ENCODE data around the gene PPP2R5E. TPM values are rescaled to one million over a fixed set of nuclear protein-coding genes. Genes with fewer than 3 reads are reported as not detected.

PPP2R5E gene
- total and polyA plus RNA-seq, 9 donors = 14.2 to 25.5 (median 20.1) TPM

DNA sequence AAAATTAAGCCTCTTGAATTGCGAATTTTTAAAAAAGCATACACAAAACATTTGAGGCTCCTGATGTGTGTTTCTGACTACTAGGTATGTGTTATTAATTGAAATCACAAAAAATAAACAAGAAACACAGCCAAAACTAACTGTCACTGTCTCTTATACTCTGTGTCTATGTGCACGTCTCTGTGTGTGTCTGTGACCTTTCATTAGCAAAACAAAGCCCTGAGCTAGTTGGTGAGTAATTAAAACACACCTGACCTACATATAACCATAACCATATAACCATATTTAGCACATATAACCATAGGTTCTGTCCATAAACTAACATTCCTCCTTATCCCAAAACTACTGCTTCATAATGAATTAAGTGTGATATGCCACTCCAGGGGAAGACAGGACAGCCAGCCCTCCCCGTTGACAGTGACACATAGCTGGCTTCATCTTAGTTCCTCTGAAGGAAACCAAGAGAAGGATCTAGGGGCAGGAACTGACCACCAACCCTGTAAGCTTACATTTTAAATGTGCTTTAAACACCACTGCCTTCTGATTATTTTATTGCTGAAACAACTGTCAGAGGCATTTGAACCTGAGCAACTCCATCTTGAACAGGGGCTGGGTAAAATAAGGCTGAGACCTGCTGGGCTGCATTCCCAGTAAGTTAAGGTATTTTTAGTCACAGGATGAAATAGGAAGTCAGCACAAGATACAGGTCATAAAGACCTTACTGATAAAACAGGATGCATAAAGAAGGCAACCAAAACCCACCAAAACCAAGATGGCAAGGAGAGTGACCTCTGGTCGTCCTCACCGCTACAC lies 106.7 kb downstream of the PPP2R5E start:
- no peaks in the 10 kb centered on the region for H3K9me3 ChIP-seq (replicated peaks; ENCODE audit: control insufficient read depth, low read depth, low read length)
- peaks cover 13% of the 10 kb centered on the region for H3K4me1 ChIP-seq (ENCODE audit: control insufficient read depth, insufficient read depth, low read length)
- H3K4me3 ChIP-seq (ENCODE audit: low read length) = no peak overlapping the region
- 86% methylated on average over 1 of the region's 5 CpGs for WGBS (ENCODE audit: insufficient coverage)
- no peaks in the 10 kb centered on the region for H3K27me3 ChIP-seq (ENCODE audit: control insufficient read depth, insufficient read depth, low read length)
- H3K36me3 ChIP-seq (ENCODE audit: control insufficient read depth, insufficient read depth, low read length) = no peaks in the 10 kb centered on the region
- no peak overlapping the region for H3K27ac ChIP-seq (ENCODE audit: low read length)
- DNase-seq = no peak

DNA sequence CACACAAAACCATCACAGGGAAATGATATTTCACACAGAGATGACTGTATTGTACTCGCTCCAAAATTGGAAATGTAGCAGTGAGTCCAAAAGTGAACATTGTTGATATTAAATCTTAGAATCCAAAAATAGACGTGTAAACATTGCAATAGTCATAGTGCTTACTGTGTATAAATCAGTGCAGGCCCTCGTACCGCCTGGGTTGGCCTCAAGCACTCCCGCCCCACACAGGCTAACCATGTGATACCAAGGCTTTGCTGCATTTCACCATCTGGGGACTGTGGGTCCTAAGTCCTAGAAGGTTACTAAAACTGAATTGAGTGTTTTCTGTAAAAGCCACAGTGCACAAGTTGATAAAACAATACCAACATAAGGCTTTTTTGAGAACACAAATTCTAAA lies 107.3 kb downstream of the PPP2R5E start:
- H3K36me3 ChIP-seq (ENCODE audit: control insufficient read depth, insufficient read depth, low read length) = no peaks in the 10 kb centered on the region
- H3K4me3 ChIP-seq (ENCODE audit: low read length) = no peak overlapping the region
- 43% methylated on average over 4 of the region's 5 CpGs for WGBS (ENCODE audit: insufficient coverage)
- no peaks in the 10 kb centered on the region for H3K9me3 ChIP-seq (replicated peaks; ENCODE audit: control insufficient read depth, low read depth, low read length)
- H3K27me3 ChIP-seq (ENCODE audit: control insufficient read depth, insufficient read depth, low read length) = no peaks in the 10 kb centered on the region
- no peak overlapping the region for H3K27ac ChIP-seq (ENCODE audit: low read length)
- peak; percentile 36 for DNase-seq
- H3K4me1 ChIP-seq (ENCODE audit: control insufficient read depth, insufficient read depth, low read length) = peaks cover 13% of the 10 kb centered on the region

DNA sequence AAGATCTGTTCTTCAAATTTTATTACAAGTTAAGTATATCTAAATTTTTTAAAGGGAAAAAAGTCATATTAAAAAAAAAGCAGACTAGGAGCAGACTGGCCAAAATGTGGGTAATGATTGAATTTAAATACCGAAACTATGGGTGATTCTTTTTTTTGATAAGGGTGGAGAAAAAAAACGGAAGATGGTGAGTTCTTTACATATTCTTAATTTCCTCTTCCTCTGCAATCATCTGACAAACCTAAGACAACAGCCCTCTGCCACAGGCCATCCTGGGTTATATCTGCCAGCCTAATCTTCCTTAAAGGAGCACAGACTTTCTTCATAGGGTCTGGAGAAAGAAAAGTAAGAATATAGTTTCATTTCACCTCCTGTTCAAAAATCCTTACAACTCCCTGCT lies 108.0 kb downstream of the PPP2R5E start:
- no CpG with 5 or more reads among the region's 2 CpGs for WGBS (ENCODE audit: insufficient coverage)
- H3K4me3 ChIP-seq (ENCODE audit: low read length) = no peak overlapping the region

DNA sequence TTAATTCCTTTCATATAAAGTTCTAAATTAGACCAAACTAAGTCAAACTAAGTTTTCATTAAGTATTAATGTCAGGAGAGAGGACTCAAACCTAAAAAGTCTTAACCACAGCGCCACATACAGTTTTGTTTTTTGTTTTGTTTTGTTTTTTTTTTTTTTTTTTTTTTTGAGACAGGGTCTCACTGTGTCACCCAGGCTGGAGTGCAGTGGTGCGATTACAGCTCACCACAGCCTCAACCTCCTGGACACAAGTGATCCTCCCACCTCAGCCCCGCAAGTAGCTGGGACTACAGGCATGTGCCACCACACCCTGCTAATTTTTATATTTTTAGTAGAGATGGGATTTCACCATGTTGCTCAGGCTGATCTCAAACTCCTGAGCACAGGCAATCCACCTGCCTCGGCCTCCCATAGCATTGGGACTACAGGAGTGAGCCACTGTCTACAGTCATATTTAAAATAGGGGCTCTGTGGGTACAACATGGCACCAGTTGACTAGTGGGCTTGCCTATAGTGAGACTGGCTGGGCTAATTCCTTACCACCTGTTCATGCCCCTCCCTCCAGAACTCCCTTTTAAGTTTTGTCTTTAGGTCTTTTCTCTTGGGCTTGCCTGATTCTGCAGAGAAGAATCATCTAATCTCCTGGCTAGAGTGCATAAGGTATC lies 110.2 kb downstream of the PPP2R5E start:
- 50% methylated on average over 1 of the region's 4 CpGs for WGBS (ENCODE audit: insufficient coverage)
- H3K4me1 ChIP-seq (ENCODE audit: control insufficient read depth, insufficient read depth, low read length) = peaks cover 9% of the 10 kb centered on the region
- H3K27me3 ChIP-seq (ENCODE audit: control insufficient read depth, insufficient read depth, low read length) = no peaks in the 10 kb centered on the region

More for the DNA sequence above, 108.0 kb downstream of the PPP2R5E start:
- DNase-seq = no peak
- Histone ChIP-seq H3K4me1 (ENCODE audit: control insufficient read depth, insufficient read depth, low read length) (peaks cover 13% of the 10 kb centered on the region), H3K9me3 (replicated peaks; ENCODE audit: control insufficient read depth, low read depth, low read length) (no peaks in the 10 kb centered on the region), H3K36me3 (ENCODE audit: control insufficient read depth, insufficient read depth, low read length) (no peaks in the 10 kb centered on the region), H3K27me3 (ENCODE audit: control insufficient read depth, insufficient read depth, low read length) (no peaks in the 10 kb centered on the region), H3K27ac (ENCODE audit: low read length) (no peak overlapping the region)

DNA sequence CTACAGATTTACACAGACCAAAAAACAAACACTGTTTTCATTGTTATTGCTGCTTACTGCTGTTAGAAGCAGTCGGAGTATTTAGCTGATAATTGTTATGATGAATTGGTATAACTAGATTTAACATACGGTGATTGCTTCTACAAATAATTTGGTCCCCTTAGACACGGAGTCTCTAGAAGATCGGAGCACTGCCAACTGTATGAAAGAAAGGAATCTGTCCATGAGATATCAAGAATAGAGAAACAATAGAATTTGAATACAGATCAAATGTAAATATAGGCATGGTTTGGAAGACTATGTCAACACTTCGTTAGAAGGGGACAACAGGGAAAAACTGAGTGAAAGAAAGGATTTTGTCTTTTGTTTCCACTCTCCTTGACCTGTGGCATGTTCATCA lies 110.9 kb downstream of the PPP2R5E start:
- Histone ChIP-seq H3K4me1 (ENCODE audit: control insufficient read depth, insufficient read depth, low read length) (peaks cover 5% of the 10 kb centered on the region), H3K36me3 (ENCODE audit: control insufficient read depth, insufficient read depth, low read length) (no peaks in the 10 kb centered on the region), H3K27me3 (ENCODE audit: control insufficient read depth, insufficient read depth, low read length) (no peaks in the 10 kb centered on the region), H3K4me3 (ENCODE audit: low read length) (no peak overlapping the region), H3K9me3 (replicated peaks; ENCODE audit: control insufficient read depth, low read depth, low read length) (no peaks in the 10 kb centered on the region), H3K27ac (ENCODE audit: low read length) (no peak overlapping the region)
- no peak for DNase-seq
- WGBS (ENCODE audit: insufficient coverage) = 44% methylated on average over 2 of the region's 5 CpGs

More for the DNA sequence above, 110.2 kb downstream of the PPP2R5E start:
- no peaks in the 10 kb centered on the region for H3K9me3 ChIP-seq (replicated peaks; ENCODE audit: control insufficient read depth, low read depth, low read length)
- no peak for DNase-seq
- no peak overlapping the region for H3K27ac ChIP-seq (ENCODE audit: low read length)
- no peak overlapping the region for H3K4me3 ChIP-seq (ENCODE audit: low read length)
- no peaks in the 10 kb centered on the region for H3K36me3 ChIP-seq (ENCODE audit: control insufficient read depth, insufficient read depth, low read length)

DNA sequence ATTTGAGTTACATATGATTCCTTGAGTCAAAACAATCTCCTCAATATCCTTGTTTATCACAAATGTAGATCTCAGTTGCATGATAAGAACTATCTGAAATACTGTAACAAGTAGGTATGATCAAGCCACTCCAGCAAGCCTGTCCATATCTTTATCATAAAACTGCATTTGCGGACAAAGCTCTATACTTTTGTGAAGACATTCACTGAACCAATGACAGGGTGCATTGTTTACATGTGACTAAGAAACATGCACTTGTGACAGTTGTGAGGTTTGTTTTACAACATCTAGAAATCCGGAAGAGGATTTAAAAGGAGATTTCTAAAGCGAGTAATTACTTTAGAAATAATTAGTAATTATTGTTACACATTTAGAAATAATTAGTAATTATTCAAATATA lies 111.7 kb downstream of the PPP2R5E start:
- DNase-seq = no peak
- no CpG with 5 or more reads among the region's 3 CpGs for WGBS (ENCODE audit: insufficient coverage)
- peaks cover 2% of the 10 kb centered on the region for H3K4me1 ChIP-seq (ENCODE audit: control insufficient read depth, insufficient read depth, low read length)

DNA sequence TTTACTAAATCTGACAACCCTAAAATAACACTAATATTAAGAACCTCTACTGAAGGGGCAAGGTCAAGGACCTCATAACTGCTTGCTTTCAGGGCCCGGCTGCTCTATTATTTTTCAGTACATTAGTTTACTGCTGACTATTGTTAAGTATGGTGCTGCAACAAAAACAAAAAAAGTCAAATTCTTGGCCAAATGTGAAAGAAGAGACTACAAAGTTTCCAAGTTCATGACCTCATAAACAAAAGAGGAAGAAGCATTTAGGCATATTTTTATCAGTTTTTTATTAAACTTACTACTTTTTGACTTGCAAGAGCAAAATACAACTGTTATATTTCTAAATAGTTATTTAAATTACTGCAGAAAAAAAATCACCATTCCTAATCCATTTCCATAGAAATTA lies 114.7 kb downstream of the PPP2R5E start:
- Histone ChIP-seq H3K27me3 (ENCODE audit: control insufficient read depth, insufficient read depth, low read length) (no peaks in the 10 kb centered on the region), H3K4me3 (ENCODE audit: low read length) (no peak overlapping the region), H3K9me3 (replicated peaks; ENCODE audit: control insufficient read depth, low read depth, low read length) (no peaks in the 10 kb centered on the region), H3K36me3 (ENCODE audit: control insufficient read depth, insufficient read depth, low read length) (no peaks in the 10 kb centered on the region), H3K27ac (ENCODE audit: low read length) (no peak overlapping the region), H3K4me1 (ENCODE audit: control insufficient read depth, insufficient read depth, low read length) (no peaks in the 10 kb centered on the region)
- DNase-seq = no peak
- no CpG with 5 or more reads among the region's 1 CpG for WGBS (ENCODE audit: insufficient coverage)

More for the DNA sequence above, 111.7 kb downstream of the PPP2R5E start:
- Histone ChIP-seq H3K36me3 (ENCODE audit: control insufficient read depth, insufficient read depth, low read length) (no peaks in the 10 kb centered on the region), H3K27ac (ENCODE audit: low read length) (no peak overlapping the region), H3K4me3 (ENCODE audit: low read length) (no peak overlapping the region), H3K27me3 (ENCODE audit: control insufficient read depth, insufficient read depth, low read length) (no peaks in the 10 kb centered on the region), H3K9me3 (replicated peaks; ENCODE audit: control insufficient read depth, low read depth, low read length) (no peaks in the 10 kb centered on the region)

DNA sequence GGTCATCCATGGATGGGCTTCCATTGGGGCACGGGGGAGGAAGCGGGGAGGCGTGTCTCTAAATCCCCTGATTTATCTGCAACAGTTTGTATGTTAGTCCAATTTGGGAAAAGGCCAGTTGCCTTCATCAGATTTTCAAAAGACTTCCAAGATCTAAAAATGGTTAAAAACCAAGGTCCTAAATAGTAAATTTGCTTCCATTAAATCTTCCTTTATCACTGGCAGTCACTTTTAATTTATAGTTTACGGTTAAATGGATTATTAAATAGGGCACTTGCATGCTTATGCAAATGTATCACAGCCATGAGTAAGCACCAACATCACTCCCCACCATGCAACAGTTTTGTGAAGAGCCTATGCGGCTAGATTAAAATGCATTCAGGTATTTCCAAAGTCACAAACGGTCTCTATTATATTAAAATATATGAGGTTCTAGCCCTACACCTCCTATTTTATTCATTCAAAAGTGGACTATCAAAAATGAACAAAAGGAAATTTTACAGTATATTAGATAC lies 116.3 kb downstream of the PPP2R5E start:
- no CpG with 5 or more reads among the region's 6 CpGs for WGBS (ENCODE audit: insufficient coverage)
- H3K36me3 ChIP-seq (ENCODE audit: control insufficient read depth, insufficient read depth, low read length) = no peaks in the 10 kb centered on the region
- H3K27me3 ChIP-seq (ENCODE audit: control insufficient read depth, insufficient read depth, low read length) = no peaks in the 10 kb centered on the region
- no peaks in the 10 kb centered on the region for H3K4me1 ChIP-seq (ENCODE audit: control insufficient read depth, insufficient read depth, low read length)
- no peak overlapping the region for H3K4me3 ChIP-seq (ENCODE audit: low read length)
- no peaks in the 10 kb centered on the region for H3K9me3 ChIP-seq (replicated peaks; ENCODE audit: control insufficient read depth, low read depth, low read length)
- DNase-seq = no peak
- H3K27ac ChIP-seq (ENCODE audit: low read length) = no peak overlapping the region

DNA sequence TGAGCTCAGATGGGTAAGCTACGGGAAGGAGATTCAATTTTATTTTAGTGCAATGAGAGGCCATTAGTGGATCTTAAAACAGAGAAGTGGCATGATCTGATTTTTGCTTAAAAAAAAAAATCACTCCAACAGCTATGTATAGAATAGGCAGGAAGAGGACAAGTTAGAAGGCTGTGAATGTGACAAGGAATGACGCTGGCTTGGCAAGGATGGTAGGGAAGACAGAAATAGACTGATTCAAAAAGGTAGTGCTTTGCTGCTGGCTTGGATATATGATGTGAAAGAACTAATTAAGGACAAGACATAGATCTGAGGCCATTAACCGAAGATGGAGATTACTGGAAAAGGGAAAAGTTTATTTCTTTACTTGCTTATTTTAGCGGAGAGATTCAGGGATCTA lies 119.3 kb downstream of the PPP2R5E start:
- Histone ChIP-seq H3K36me3 (ENCODE audit: control insufficient read depth, insufficient read depth, low read length) (no peaks in the 10 kb centered on the region), H3K9me3 (replicated peaks; ENCODE audit: control insufficient read depth, low read depth, low read length) (no peaks in the 10 kb centered on the region), H3K4me1 (ENCODE audit: control insufficient read depth, insufficient read depth, low read length) (no peaks in the 10 kb centered on the region), H3K27ac (ENCODE audit: low read length) (no peak overlapping the region), H3K27me3 (ENCODE audit: control insufficient read depth, insufficient read depth, low read length) (no peaks in the 10 kb centered on the region), H3K4me3 (ENCODE audit: low read length) (no peak overlapping the region)
- WGBS (ENCODE audit: insufficient coverage) = 88% methylated on average over 2 of the region's 4 CpGs
- no peak for DNase-seq

DNA sequence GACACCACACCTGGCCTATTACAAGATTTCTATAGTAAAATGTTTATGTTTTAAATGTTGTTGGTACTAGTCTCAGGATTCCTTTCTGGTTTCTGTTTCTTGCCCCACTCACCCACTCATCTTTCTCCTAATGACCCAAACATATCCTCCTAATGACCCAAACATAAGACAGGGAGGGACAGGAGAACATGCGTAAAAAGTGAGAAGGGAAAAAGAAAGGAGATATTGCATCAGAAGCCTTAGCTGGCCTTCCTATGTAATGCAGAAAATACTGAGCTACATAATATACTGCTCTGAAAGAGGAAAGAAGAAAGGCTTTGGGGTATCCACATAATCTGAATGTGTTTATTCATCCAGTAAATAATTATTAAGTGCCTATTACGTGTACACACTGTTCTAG lies 119.8 kb downstream of the PPP2R5E start:
- WGBS (ENCODE audit: insufficient coverage) = no CpG with 5 or more reads among the region's 2 CpGs
- H3K4me1 ChIP-seq (ENCODE audit: control insufficient read depth, insufficient read depth, low read length) = no peaks in the 10 kb centered on the region
- no peak for DNase-seq

More for the DNA sequence above, 119.8 kb downstream of the PPP2R5E start:
- no peaks in the 10 kb centered on the region for H3K9me3 ChIP-seq (replicated peaks; ENCODE audit: control insufficient read depth, low read depth, low read length)
- H3K27ac ChIP-seq (ENCODE audit: low read length) = no peak overlapping the region
- no peaks in the 10 kb centered on the region for H3K27me3 ChIP-seq (ENCODE audit: control insufficient read depth, insufficient read depth, low read length)
- H3K36me3 ChIP-seq (ENCODE audit: control insufficient read depth, insufficient read depth, low read length) = no peaks in the 10 kb centered on the region
- H3K4me3 ChIP-seq (ENCODE audit: low read length) = no peak overlapping the region
